GM12865 (cell line): Measurements from ENCODE around the gene B3GNT4.

Experiments used
- DNase-seq: peaks from one replicate; pipeline ENCODE4 v3.0.0; 2010; ENCODE audit warnings: low read depth
- H3K4me3 ChIP-seq: 2 replicates; pipeline ENCODE4 v1.5.1; 2011; ENCODE audit warnings: mild to moderate bottlenecking, low read depth, low read length, control low read depth
- CTCF ChIP-seq: IDR thresholded peaks from 2 replicates; pipeline ENCODE4 v1.5.1; 2011; ENCODE audit warnings: low read length, control low read depth, low read depth, inconsistent platforms; ENCODE audit not compliant: insufficient read depth; ENCODE audit errors: missing control alignments

B3GNT4 gene

DNA sequence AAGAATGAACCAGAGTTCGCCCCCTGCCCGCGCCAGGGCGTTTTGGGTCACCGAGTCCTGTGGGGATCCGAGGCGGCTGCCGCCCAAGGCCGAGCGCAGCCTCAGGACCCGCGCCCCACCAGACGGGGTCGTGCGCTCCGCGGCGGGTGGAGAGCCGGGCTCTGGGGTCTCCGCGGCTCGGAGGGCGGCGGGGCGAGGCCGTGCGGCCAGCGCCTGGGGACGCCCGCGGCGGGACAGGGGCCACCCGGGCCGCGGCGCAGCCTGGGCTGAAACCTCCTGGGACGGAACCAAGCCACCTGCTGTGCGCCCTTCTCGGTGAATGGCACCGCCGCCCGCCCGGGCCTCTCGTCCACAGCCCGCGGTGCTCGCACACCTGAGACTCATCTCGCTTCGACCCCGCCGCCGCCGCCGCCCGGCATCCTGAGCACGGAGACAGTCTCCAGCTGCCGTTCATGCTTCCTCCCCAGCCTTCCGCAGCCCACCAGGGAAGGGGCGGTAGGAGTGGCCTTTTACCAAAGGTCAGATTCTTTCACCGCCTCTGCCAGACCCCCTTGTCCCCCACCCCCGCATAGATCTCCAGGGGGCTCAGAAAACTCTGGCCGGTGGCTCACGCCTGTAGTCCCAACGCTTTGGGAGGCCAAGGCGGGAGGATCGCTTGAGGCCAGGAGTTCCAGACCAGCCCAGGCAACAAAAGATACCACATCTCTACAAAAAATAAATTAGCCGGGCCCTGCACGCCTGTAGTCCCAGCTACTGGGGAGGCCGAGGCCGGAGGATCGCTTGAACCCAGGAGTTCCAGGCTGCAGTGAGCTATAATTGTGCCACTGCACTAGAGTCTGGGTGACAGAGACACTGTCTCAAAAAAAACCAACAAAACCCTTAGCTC lies 901 bp downstream of the B3GNT4 start:
- peak overlapping the region; percentile 55; the same call in 1 of the 2 replicates for H3K4me3 ChIP-seq
- no peak for DNase-seq
- no peak for TF ChIP-seq CTCF

- TF ChIP-seq CTCF, result no peak
- H3K4me3 ChIP-seq, result no peak overlapping the region
- no peak for DNase-seq
Observed at GRCh38 chr12:122205053-122205925, 1.8 kb downstream of the B3GNT4 start.

GRCh38 chr12:122206111-122206881 lies 2.8 kb downstream of the B3GNT4 start:
- TF ChIP-seq CTCF, result no peak
- no peak for DNase-seq
- no peak overlapping the region for H3K4me3 ChIP-seq

DNA sequence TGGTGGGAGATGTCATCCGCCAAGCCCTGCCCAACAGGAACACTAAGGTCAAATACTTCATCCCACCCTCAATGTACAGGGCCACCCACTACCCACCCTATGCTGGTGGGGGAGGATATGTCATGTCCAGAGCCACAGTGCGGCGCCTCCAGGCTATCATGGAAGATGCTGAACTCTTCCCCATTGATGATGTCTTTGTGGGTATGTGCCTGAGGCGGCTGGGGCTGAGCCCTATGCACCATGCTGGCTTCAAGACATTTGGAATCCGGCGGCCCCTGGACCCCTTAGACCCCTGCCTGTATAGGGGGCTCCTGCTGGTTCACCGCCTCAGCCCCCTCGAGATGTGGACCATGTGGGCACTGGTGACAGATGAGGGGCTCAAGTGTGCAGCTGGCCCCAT lies 3.5 kb downstream of the B3GNT4 start:
- H3K4me3 ChIP-seq, result no peak overlapping the region
- no peak for TF ChIP-seq CTCF
- DNase-seq, result no peak

DNA sequence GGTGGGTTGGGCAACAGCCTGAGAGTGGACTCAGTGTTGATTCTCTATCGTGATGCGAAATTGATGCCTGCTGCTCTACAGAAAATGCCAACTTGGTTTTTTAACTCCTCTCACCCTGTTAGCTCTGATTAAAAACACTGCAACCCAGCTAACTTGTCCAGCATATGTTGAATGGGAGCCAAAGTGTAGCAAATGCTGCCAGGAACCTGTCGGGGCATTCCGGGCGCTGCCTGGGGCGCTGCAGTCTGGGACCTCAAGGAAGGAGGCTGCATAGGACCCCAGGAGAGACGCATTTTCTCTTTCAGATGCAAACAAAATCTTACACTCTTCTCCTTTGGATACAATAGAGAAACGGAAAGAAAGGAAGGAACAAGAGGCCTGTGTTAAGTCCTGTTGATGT lies 3.9 kb downstream of the B3GNT4 start:
- no peak for TF ChIP-seq CTCF
- H3K4me3 ChIP-seq, result no peak overlapping the region
- DNase-seq, result no peak

DNA sequence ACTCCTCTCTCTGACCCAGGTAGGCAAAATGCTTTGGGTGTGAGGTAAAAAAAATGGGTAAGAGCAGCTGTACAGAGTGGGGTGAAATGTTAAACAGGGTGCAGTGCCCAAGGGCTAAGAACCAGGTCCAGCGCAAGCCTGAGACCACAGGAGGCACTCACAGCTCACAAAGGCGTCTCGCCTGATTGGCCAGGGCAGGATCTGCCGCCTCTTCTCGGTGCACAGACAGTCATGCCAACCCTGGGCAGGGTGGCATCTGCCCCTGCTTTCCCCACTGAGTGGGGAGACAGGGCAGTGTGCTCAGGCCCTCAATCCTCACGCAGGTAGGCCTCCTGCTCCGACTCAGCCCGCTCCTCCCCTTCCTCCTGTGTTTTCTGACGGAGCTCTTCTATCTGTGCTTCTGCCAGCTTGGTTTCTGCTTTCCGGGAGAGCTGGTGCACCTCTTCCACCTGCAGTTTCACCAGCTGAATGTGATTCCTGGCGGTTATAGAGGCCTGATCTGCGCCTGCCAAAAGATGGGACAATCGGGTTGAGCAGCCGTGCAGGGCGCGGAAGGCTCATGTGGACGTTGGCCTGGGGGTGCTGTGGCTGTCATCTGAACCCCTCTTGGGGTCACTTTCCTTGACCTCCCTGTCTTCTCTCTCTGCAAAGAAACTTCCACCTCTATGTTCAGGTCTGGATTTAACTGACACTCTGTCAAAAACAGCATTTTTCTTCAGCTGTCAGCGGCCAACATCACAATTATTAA lies 4.7 kb downstream of the B3GNT4 start:
- no peak overlapping the region for H3K4me3 ChIP-seq
- no peak for TF ChIP-seq CTCF
- DNase-seq, result no peak
